Liver (tissue), 9 donors: ENCODE measurements around the gene AIG1. TPM values are rescaled to one million over a fixed set of nuclear protein-coding genes. Genes with fewer than 3 reads are reported as not detected.

Experiments used
- DNase-seq: peaks from one replicate; pipeline ENCODE4 v3.0.0-alpha.2; 2017; ENCODE audit warnings: low spot score
- H3K27ac ChIP-seq, 2 donors: one replicate each; pipeline ENCODE4 v1.7.0; 2013; ENCODE audit warnings: inconsistent platforms in 2 of 2, low read length in 2 of 2, control low read depth in 1 of 2, low read depth in 1 of 2, mild to moderate bottlenecking in 1 of 2
- H3K27me3 ChIP-seq, 4 donors: one replicate each; pipeline versions ENCODE4 v1.6.1 to v1.7.0; 2013; ENCODE audit warnings: low read length in 3 of 4, inconsistent platforms in 1 of 4, mild to moderate bottlenecking in 1 of 4, moderate library complexity in 1 of 4; ENCODE audit not compliant: control insufficient read depth in 4 of 4, insufficient read depth in 4 of 4
- H3K36me3 ChIP-seq, 4 donors: one replicate each; pipeline versions ENCODE4 v1.6.1 to v1.7.0; 2013; ENCODE audit warnings: low read length in 3 of 4, mild to moderate bottlenecking in 3 of 4, low read depth in 1 of 4, moderate library complexity in 1 of 4; ENCODE audit not compliant: control insufficient read depth in 4 of 4, insufficient read depth in 3 of 4
- H3K4me1 ChIP-seq, 4 donors: one replicate each; pipeline versions ENCODE4 v1.6.1 to v1.7.0; 2013; ENCODE audit warnings: low read length in 3 of 4, mild to moderate bottlenecking in 3 of 4, moderate library complexity in 1 of 4; ENCODE audit not compliant: control insufficient read depth in 4 of 4, insufficient read depth in 4 of 4
- H3K4me3 ChIP-seq, 3 donors: one replicate each; pipeline versions ENCODE4 v1.6.1 to v1.7.0; 2013; ENCODE audit warnings: low read length in 3 of 3, control low read depth in 1 of 3, low read depth in 1 of 3, mild to moderate bottlenecking in 1 of 3
- H3K9ac ChIP-seq, 2 donors: one replicate each; pipeline ENCODE4 v1.7.0; 2013; ENCODE audit warnings: low read length in 2 of 2, mild to moderate bottlenecking in 2 of 2, moderate library complexity in 2 of 2, control low read depth in 1 of 2, low read depth in 1 of 2
- H3K9me3 ChIP-seq, 4 donors: one replicate each; pipeline versions ENCODE4 v1.6.1 to v1.7.0; 2013; ENCODE audit warnings: low read length in 3 of 4; ENCODE audit not compliant: control insufficient read depth in 4 of 4
- EGR1 ChIP-seq, 2 donors: IDR thresholded peaks; 2 replicates each; pipeline ENCODE4 v1.6.1; 2016 to 2018; ENCODE audit warnings: antibody characterized with exemption in 2 of 2, low read depth in 2 of 2
- FOXA1 ChIP-seq: IDR thresholded peaks from 2 replicates; pipeline ENCODE4 v1.6.1; 2016; ENCODE audit warnings: antibody characterized with exemption
- FOXA2 ChIP-seq: IDR thresholded peaks from 2 replicates; pipeline ENCODE4 v1.6.1; 2016; ENCODE audit warnings: antibody characterized with exemption
- GABPA ChIP-seq, 2 donors: IDR thresholded peaks in 1 of 2; conservative IDR thresholded peaks in 1 of 2; 2 replicates each; pipeline ENCODE4 v1.6.1; 2016; ENCODE audit warnings: antibody characterized with exemption in 2 of 2, mild to moderate bottlenecking in 1 of 2, moderate library complexity in 1 of 2
- HNF4A ChIP-seq, 2 donors: conservative IDR thresholded peaks; 2 replicates each; pipeline ENCODE4 v1.6.1; 2016; ENCODE audit warnings: antibody characterized with exemption in 2 of 2, mild to moderate bottlenecking in 2 of 2
- HNF4G ChIP-seq: IDR thresholded peaks from 2 replicates; pipeline ENCODE4 v1.6.1; 2016; ENCODE audit warnings: antibody characterized with exemption
- JUND ChIP-seq, 2 donors: IDR thresholded peaks; 2 replicates each; pipeline ENCODE4 v1.6.1; 2016; ENCODE audit warnings: antibody characterized with exemption in 2 of 2
- NR2F2 ChIP-seq: IDR thresholded peaks from 2 replicates; pipeline ENCODE4 v1.6.1; 2016; ENCODE audit warnings: antibody characterized with exemption
- RAD21 ChIP-seq, 2 donors: IDR thresholded peaks; 2 replicates each; pipeline ENCODE4 v1.6.1; 2016; ENCODE audit warnings: antibody characterized with exemption in 2 of 2, mild to moderate bottlenecking in 2 of 2
- RXRA ChIP-seq, 2 donors: IDR thresholded peaks; 2 replicates each; pipeline ENCODE4 v1.6.1; 2017 to 2018; ENCODE audit warnings: antibody characterized with exemption in 2 of 2, mild to moderate bottlenecking in 1 of 2
- SP1 ChIP-seq: IDR thresholded peaks from 2 replicates; pipeline ENCODE4 v1.6.1; 2018; ENCODE audit warnings: antibody characterized with exemption, mild to moderate bottlenecking
- TAF1 ChIP-seq: conservative IDR thresholded peaks from 2 replicates; pipeline ENCODE4 v1.6.1; 2016; ENCODE audit warnings: antibody characterized with exemption, mild to moderate bottlenecking
- YY1 ChIP-seq: IDR thresholded peaks from 2 replicates; pipeline ENCODE4 v1.6.1; 2016; ENCODE audit warnings: antibody characterized with exemption, mild to moderate bottlenecking
- WGBS: extraction: QIAGEN DNeasy Blood & Tissue Kit; methylation state at CpG from one replicate; pipeline ENCODE4 v1.1.7; 2013; 5-methylcytosine and 5-hydroxymethylcytosine counted together
- polyA plus RNA-seq, 2 donors: library from polyadenylated mRNA; stranded (reverse) in 1 of 2; unstranded in 1 of 2; fragments of 200-250 nt in 1 of 2; fragments of >200 nt in 1 of 2; fragmentation: Nextera tagmentation in 1 of 2; extraction: Ambion mirVana in 1 of 2; gene quantifications; one replicate each; pipeline versions ENCODE4 v1.2.1 to v1.2.3, GENCODE V29; 2013 to 2015
- total RNA-seq, 2 donors: library from RNA; depleted of rRNA; stranded (reverse); fragments of >200 nt; gene quantifications; one replicate each; pipeline ENCODE4 v1.2.3, GENCODE V29; 2014
- TF ChIP-seq, protein P1 (sequence below): fragments of 150-350 bp; IDR thresholded peaks from 2 replicates; pipeline ENCODE4 v1.5.1; 2017; ENCODE audit warnings: improper control_type of control experiment, low read depth, low read length; ENCODE audit not compliant: missing input control
- TF ChIP-seq, protein P2 (sequence below): IDR thresholded peaks from 2 replicates; pipeline ENCODE4 v1.6.1; 2016; ENCODE audit warnings: antibody characterized with exemption
- TF ChIP-seq, protein P3 (sequence below): IDR thresholded peaks from 2 replicates; pipeline ENCODE4 v1.6.1; 2016; ENCODE audit warnings: antibody characterized with exemption
- TF ChIP-seq, protein P4 (sequence below): IDR thresholded peaks from 2 replicates; pipeline ENCODE4 v1.6.1; 2016; ENCODE audit warnings: antibody characterized with exemption, mild to moderate bottlenecking
- TF ChIP-seq, protein P5 (sequence below): IDR thresholded peaks from 2 replicates; pipeline ENCODE4 v1.6.1; 2016; ENCODE audit warnings: antibody characterized with exemption
- donor health status: healthy.
- donor health status: healthy.
- donor health status: healthy.
- donor health status: healthy.
- donor health status: healthy.

AIG1 gene
- total and polyA plus RNA-seq, 4 donors, result 74.8 to 169 (median 121) TPM

DNA sequence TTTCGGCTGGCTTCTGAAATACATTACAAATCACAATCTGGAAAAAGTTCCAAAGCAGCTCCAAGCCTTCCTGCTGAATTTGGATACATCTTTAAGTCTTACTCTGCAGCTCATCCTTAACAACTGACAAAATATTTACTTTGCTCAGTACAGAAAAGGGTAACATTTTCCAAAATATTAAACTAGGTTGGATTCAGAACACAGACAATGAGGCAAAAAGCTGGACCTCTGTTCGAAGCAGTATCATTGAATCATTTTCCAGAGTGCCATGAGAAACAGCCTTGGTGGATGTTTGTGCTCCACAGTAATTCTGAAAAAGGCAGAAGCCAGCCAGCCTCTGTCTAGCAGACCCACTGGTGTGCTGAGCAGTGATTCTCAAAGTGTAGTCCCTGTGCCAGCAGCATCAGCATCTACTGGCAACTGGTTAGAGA, 162.1 kb downstream of the AIG1 start (continued):
- TF ChIP-seq, protein P1, sequence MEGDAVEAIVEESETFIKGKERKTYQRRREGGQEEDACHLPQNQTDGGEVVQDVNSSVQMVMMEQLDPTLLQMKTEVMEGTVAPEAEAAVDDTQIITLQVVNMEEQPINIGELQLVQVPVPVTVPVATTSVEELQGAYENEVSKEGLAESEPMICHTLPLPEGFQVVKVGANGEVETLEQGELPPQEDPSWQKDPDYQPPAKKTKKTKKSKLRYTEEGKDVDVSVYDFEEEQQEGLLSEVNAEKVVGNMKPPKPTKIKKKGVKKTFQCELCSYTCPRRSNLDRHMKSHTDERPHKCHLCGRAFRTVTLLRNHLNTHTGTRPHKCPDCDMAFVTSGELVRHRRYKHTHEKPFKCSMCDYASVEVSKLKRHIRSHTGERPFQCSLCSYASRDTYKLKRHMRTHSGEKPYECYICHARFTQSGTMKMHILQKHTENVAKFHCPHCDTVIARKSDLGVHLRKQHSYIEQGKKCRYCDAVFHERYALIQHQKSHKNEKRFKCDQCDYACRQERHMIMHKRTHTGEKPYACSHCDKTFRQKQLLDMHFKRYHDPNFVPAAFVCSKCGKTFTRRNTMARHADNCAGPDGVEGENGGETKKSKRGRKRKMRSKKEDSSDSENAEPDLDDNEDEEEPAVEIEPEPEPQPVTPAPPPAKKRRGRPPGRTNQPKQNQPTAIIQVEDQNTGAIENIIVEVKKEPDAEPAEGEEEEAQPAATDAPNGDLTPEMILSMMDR, result no peak
- no peak for TF ChIP-seq RAD21 (IDR thresholded peaks at IDR 0.05)
- TF ChIP-seq FOXA1, result no peak
- TF ChIP-seq HNF4A (conservative IDR thresholded peaks at IDR 0.05), result no peak
- no peak for TF ChIP-seq EGR1 (IDR thresholded peaks at IDR 0.05; ENCODE audit: low read depth in 2 of 2)

DNA sequence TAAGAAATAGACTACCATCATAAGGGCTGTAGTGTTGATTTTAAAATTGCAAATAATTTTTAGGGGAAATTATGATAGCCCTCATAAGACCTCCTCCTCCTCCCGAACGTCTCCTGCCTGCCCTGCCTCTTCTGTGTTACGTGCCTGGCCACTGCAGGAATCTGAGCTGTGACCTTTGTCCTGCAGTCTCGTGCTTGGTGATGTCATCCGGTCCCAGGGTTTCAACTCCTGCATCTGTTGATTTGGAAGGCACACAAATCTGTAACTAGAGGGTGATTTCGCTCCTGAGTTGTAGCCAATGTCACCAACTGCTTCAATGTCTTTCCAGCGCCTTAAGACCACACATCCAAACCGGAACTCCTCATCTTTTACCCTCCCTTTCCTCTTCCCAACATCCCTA, 163.2 kb downstream of the AIG1 start:
- peaks cover 0 to 9% (median 7%) of the 10 kb centered on the region in 4 donors for H3K36me3 ChIP-seq

More for the DNA sequence above, 163.2 kb downstream of the AIG1 start:
- H3K27me3 ChIP-seq, result no peaks in the 10 kb centered on the region
- peaks cover 0 to 6% (median 0%) of the 10 kb centered on the region in 4 donors for H3K4me1 ChIP-seq
- H3K27ac ChIP-seq, result peak overlapping the region; percentile 90 to 91
- H3K4me3 ChIP-seq, result no peak overlapping the region
- DNase-seq, result peak; percentile 41
- H3K9me3 ChIP-seq, result no peaks in the 10 kb centered on the region
- peak; percentile 62 for TF ChIP-seq NR2F2
- TF ChIP-seq GABPA (IDR thresholded peaks at IDR 0.05 in 1 of 2, conservative IDR thresholded peaks at IDR 0.05 in 1 of 2), result no peak
- TF ChIP-seq, protein P2, sequence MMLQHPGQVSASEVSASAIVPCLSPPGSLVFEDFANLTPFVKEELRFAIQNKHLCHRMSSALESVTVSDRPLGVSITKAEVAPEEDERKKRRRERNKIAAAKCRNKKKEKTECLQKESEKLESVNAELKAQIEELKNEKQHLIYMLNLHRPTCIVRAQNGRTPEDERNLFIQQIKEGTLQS, result peak; percentile 91
- TF ChIP-seq FOXA2, result peak; percentile 57
- peak in 1 of 2 donors; percentile 39 for TF ChIP-seq EGR1 (IDR thresholded peaks at IDR 0.05; ENCODE audit: low read depth in 2 of 2)
- peak; percentile 77 to 87 for TF ChIP-seq RXRA (IDR thresholded peaks at IDR 0.05)
- TF ChIP-seq YY1, result peak; percentile 57
- peak; percentile 94 to 95 for TF ChIP-seq HNF4A (conservative IDR thresholded peaks at IDR 0.05)
- no peak for TF ChIP-seq FOXA1
- peak; percentile 57 to 61 for TF ChIP-seq RAD21 (IDR thresholded peaks at IDR 0.05)
- TF ChIP-seq, protein P3, sequence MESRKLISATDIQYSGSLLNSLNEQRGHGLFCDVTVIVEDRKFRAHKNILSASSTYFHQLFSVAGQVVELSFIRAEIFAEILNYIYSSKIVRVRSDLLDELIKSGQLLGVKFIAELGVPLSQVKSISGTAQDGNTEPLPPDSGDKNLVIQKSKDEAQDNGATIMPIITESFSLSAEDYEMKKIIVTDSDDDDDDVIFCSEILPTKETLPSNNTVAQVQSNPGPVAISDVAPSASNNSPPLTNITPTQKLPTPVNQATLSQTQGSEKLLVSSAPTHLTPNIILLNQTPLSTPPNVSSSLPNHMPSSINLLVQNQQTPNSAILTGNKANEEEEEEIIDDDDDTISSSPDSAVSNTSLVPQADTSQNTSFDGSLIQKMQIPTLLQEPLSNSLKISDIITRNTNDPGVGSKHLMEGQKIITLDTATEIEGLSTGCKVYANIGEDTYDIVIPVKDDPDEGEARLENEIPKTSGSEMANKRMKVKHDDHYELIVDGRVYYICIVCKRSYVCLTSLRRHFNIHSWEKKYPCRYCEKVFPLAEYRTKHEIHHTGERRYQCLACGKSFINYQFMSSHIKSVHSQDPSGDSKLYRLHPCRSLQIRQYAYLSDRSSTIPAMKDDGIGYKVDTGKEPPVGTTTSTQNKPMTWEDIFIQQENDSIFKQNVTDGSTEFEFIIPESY, result peak; percentile 41
- TF ChIP-seq, protein P4, sequence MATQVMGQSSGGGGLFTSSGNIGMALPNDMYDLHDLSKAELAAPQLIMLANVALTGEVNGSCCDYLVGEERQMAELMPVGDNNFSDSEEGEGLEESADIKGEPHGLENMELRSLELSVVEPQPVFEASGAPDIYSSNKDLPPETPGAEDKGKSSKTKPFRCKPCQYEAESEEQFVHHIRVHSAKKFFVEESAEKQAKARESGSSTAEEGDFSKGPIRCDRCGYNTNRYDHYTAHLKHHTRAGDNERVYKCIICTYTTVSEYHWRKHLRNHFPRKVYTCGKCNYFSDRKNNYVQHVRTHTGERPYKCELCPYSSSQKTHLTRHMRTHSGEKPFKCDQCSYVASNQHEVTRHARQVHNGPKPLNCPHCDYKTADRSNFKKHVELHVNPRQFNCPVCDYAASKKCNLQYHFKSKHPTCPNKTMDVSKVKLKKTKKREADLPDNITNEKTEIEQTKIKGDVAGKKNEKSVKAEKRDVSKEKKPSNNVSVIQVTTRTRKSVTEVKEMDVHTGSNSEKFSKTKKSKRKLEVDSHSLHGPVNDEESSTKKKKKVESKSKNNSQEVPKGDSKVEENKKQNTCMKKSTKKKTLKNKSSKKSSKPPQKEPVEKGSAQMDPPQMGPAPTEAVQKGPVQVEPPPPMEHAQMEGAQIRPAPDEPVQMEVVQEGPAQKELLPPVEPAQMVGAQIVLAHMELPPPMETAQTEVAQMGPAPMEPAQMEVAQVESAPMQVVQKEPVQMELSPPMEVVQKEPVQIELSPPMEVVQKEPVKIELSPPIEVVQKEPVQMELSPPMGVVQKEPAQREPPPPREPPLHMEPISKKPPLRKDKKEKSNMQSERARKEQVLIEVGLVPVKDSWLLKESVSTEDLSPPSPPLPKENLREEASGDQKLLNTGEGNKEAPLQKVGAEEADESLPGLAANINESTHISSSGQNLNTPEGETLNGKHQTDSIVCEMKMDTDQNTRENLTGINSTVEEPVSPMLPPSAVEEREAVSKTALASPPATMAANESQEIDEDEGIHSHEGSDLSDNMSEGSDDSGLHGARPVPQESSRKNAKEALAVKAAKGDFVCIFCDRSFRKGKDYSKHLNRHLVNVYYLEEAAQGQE, result peak; percentile 67
- TF ChIP-seq, protein P1, result no peak
- TF ChIP-seq TAF1, result no peak
- TF ChIP-seq SP1, result peak; percentile 80
- TF ChIP-seq, protein P5, sequence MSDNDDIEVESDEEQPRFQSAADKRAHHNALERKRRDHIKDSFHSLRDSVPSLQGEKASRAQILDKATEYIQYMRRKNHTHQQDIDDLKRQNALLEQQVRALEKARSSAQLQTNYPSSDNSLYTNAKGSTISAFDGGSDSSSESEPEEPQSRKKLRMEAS, result peak; percentile 39
- TF ChIP-seq JUND (IDR thresholded peaks at IDR 0.05), result peak; percentile 98
- peak; percentile 90 for TF ChIP-seq HNF4G
- WGBS, result 31% methylated on average over 8 of the region's 8 CpGs
- peak overlapping the region in 1 of 2 donors; percentile 26 for H3K9ac ChIP-seq
